OCI-LY1 (cell line): Measurements from ENCODE around the gene DYNLT2.

Experiments
- H2AFZ ChIP-seq: fragments of 200-600 bp; sonication (generic), shearing (Covaris generic); 2 replicates; pipeline ENCODE4 v1.6.0; 2014; ENCODE audit warnings: antibody characterized with exemption, mild to moderate bottlenecking, low read length
- H3F3A ChIP-seq: fragments of 200-600 bp; sonication (generic), shearing (Covaris generic); 2 replicates; pipeline ENCODE4 v1.6.0; 2014; ENCODE audit warnings: mild to moderate bottlenecking, antibody characterized with exemption, low read length, moderate library complexity; ENCODE audit not compliant: insufficient read depth
- H3K27ac ChIP-seq: fragments of 200-600 bp; sonication (generic); 2 replicates; pipeline ENCODE4 v1.5.1; 2014; ENCODE audit warnings: low read length, mixed run types, mild to moderate bottlenecking, low read depth; ENCODE audit not compliant: poor library complexity, severe bottlenecking
- H3K27me3 ChIP-seq: fragments of 200-600 bp; sonication (generic); 2 replicates; pipeline ENCODE4 v1.6.0; 2014; ENCODE audit warnings: antibody characterized with exemption, mild to moderate bottlenecking, low read length, moderate library complexity; ENCODE audit not compliant: insufficient read depth
- H3K36me3 ChIP-seq: fragments of 200-600 bp; sonication (generic); 2 replicates; pipeline ENCODE4 v1.6.1; 2014; ENCODE audit warnings: mild to moderate bottlenecking, antibody characterized with exemption, low read length, moderate library complexity, mixed read lengths; ENCODE audit not compliant: insufficient read depth
- H3K4me1 ChIP-seq: fragments of 200-600 bp; sonication (generic); 2 replicates; pipeline ENCODE4 v1.5.1; 2014; ENCODE audit warnings: mild to moderate bottlenecking, low read length, moderate library complexity; ENCODE audit not compliant: insufficient read depth, severe bottlenecking
- H3K4me2 ChIP-seq: fragments of 200-600 bp; sonication (generic), shearing (Covaris generic); 2 replicates; pipeline ENCODE4 v1.6.1; 2014; ENCODE audit warnings: low read length
- H3K4me3 ChIP-seq: fragments of 200-600 bp; sonication (generic); 2 replicates; pipeline ENCODE4 v1.5.1; 2014; ENCODE audit warnings: low read length, low read depth, mild to moderate bottlenecking, mixed read lengths; ENCODE audit not compliant: poor library complexity, severe bottlenecking
- H3K79me2 ChIP-seq: fragments of 200-600 bp; shearing (Covaris generic); 2 replicates; pipeline ENCODE4 v1.6.1; 2016; ENCODE audit warnings: mixed run types, low read length, mixed read lengths; ENCODE audit not compliant: insufficient read depth
- H3K9ac ChIP-seq: fragments of 200-600 bp; sonication (generic), shearing (Covaris generic); 2 replicates; pipeline ENCODE4 v1.6.1; 2014; ENCODE audit warnings: mild to moderate bottlenecking, low read length, mixed read lengths
- H3K9me2 ChIP-seq: fragments of 200-600 bp; sonication (generic), shearing (Covaris generic); 2 replicates; pipeline ENCODE4 v1.6.1; 2014; ENCODE audit warnings: low read depth, mild to moderate bottlenecking, low read length, mixed read lengths
- H3K9me3 ChIP-seq: fragments of 200-600 bp; shearing (Covaris generic); 2 replicates; pipeline ENCODE4 v1.6.1; 2014; ENCODE audit warnings: low read length, mixed read lengths
- H4K20me1 ChIP-seq: fragments of 200-600 bp; sonication (generic), shearing (Covaris generic); 2 replicates; pipeline ENCODE4 v1.6.0; 2016; ENCODE audit warnings: mild to moderate bottlenecking, low read length; ENCODE audit not compliant: insufficient read depth
- CTCF ChIP-seq: fragments of 200-600 bp; sonication (generic), shearing (Covaris generic); IDR thresholded peaks from 2 replicates; pipeline ENCODE4 v1.5.1; 2017; ENCODE audit warnings: mild to moderate bottlenecking, antibody characterized with exemption, low read length, moderate library complexity, mixed read lengths
- EZH2 ChIP-seq: fragments of 200-600 bp; sonication (generic), shearing (Covaris generic); IDR thresholded peaks from 2 replicates; pipeline ENCODE4 v1.8.0; 2017; ENCODE audit warnings: borderline replicate concordance, mixed run types, mild to moderate bottlenecking, antibody characterized with exemption, low read length, moderate library complexity, mixed read lengths

Gene DYNLT2

GRCh38 chr6:169788809-169789145 lies 37.4 kb upstream of the DYNLT2 start:
- H3K27ac ChIP-seq: no peak overlapping the region
- no peaks in the 10 kb centered on the region for H3K36me3 ChIP-seq
- H3K9ac ChIP-seq: no peak overlapping the region
- no peaks in the 10 kb centered on the region for H4K20me1 ChIP-seq
- H3K4me3 ChIP-seq: no peak overlapping the region
- no peaks in the 10 kb centered on the region for H3K27me3 ChIP-seq
- no peak overlapping the region for H3K4me2 ChIP-seq
- H3K9me3 ChIP-seq: no peaks in the 10 kb centered on the region
- H3K79me2 ChIP-seq: no peaks in the 10 kb centered on the region
- H2AFZ ChIP-seq: no peak overlapping the region
- H3F3A ChIP-seq: no peaks in the 10 kb centered on the region
- no peaks in the 10 kb centered on the region for H3K9me2 ChIP-seq
- peaks cover 13% of the 10 kb centered on the region for H3K4me1 ChIP-seq
- TF ChIP-seq CTCF: no peak
- TF ChIP-seq EZH2: no peak

GRCh38 chr6:169787797-169788196 lies 36.4 kb upstream of the DYNLT2 start:
- Histone ChIP-seq H3K4me3 (no peak overlapping the region), H2AFZ (no peak overlapping the region), H3K27me3 (no peaks in the 10 kb centered on the region), H3K9ac (no peak overlapping the region), H3K36me3 (no peaks in the 10 kb centered on the region; the same call in 1 of the 2 replicates), H3K4me1 (peaks cover 13% of the 10 kb centered on the region), H4K20me1 (no peaks in the 10 kb centered on the region), H3K79me2 (no peaks in the 10 kb centered on the region), H3K27ac (no peak overlapping the region), H3K9me3 (no peaks in the 10 kb centered on the region), H3K4me2 (no peak overlapping the region), H3K9me2 (no peaks in the 10 kb centered on the region), H3F3A (no peaks in the 10 kb centered on the region)
- no peak for TF ChIP-seq CTCF
- no peak for TF ChIP-seq EZH2

GRCh38 chr6:169786349-169786748 lies 35.0 kb upstream of the DYNLT2 start:
- H3K9me3 ChIP-seq: no peaks in the 10 kb centered on the region
- H2AFZ ChIP-seq: no peak overlapping the region
- TF ChIP-seq EZH2: no peak
- no peak for TF ChIP-seq CTCF
- H3K4me3 ChIP-seq: no peak overlapping the region
- no peak overlapping the region for H3K27ac ChIP-seq
- H3K36me3 ChIP-seq: peaks cover 3% of the 10 kb centered on the region; the same call in 1 of the 2 replicates
- no peaks in the 10 kb centered on the region for H3K79me2 ChIP-seq
- H3F3A ChIP-seq: no peaks in the 10 kb centered on the region
- peaks cover 13% of the 10 kb centered on the region for H3K4me1 ChIP-seq
- no peaks in the 10 kb centered on the region for H4K20me1 ChIP-seq
- no peak overlapping the region for H3K9ac ChIP-seq
- H3K4me2 ChIP-seq: no peak overlapping the region
- H3K27me3 ChIP-seq: no peaks in the 10 kb centered on the region
- no peaks in the 10 kb centered on the region for H3K9me2 ChIP-seq
